Measurements from ENCODE around the gene PRICKLE3. TPM values are rescaled to one million over a fixed set of nuclear protein-coding genes. Genes with fewer than 3 reads are reported as not detected.

PRICKLE3 gene
- total RNA-seq, 4 donors from 2014 or later, result 8.1 to 22.4 (median 9.6) TPM

DNA sequence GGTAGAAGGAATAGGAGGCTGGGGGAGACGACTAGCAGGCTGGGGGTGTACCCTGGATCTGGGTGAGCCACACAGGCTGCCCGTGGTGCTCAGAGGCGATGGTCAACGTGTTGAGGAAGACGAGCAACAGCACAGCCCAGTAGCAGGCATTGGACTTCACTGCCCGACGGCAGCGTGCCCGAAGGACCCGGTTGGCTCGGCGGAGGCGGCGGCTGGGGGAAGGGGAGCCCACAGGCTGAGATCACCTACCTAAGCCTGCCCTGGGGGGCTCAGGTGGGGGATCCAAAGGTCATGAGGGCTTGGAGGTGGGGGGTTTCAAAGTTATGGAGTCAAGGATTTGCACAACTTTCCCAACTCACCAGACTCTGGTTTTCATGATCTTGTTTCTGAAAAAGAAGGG is 39.7 kb upstream of the PRICKLE3 start:
- no peak overlapping the region for H3K27ac ChIP-seq
- no peaks in the 10 kb centered on the region for H3K27me3 ChIP-seq
- H3K4me3 ChIP-seq (replicated peaks in 1 of 3), result no peak overlapping the region
- no peak for DNase-seq
- TF ChIP-seq, protein P1, sequence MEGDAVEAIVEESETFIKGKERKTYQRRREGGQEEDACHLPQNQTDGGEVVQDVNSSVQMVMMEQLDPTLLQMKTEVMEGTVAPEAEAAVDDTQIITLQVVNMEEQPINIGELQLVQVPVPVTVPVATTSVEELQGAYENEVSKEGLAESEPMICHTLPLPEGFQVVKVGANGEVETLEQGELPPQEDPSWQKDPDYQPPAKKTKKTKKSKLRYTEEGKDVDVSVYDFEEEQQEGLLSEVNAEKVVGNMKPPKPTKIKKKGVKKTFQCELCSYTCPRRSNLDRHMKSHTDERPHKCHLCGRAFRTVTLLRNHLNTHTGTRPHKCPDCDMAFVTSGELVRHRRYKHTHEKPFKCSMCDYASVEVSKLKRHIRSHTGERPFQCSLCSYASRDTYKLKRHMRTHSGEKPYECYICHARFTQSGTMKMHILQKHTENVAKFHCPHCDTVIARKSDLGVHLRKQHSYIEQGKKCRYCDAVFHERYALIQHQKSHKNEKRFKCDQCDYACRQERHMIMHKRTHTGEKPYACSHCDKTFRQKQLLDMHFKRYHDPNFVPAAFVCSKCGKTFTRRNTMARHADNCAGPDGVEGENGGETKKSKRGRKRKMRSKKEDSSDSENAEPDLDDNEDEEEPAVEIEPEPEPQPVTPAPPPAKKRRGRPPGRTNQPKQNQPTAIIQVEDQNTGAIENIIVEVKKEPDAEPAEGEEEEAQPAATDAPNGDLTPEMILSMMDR (IDR thresholded peaks at IDR 0.05), result no peak
- no peak for TF ChIP-seq POLR2A (IDR thresholded peaks at IDR 0.05)
- H3K9me3 ChIP-seq, result no peaks in the 10 kb centered on the region
- WGBS, 2 donors, result 65 to 79% methylated on average over 4 to 9 of the region's 14 CpGs
- H3K4me1 ChIP-seq, result no peaks in the 10 kb centered on the region
- no peaks in the 10 kb centered on the region for H3K36me3 ChIP-seq
- intact Hi-C loops (cut with DNase I), result no loop called here

DNA sequence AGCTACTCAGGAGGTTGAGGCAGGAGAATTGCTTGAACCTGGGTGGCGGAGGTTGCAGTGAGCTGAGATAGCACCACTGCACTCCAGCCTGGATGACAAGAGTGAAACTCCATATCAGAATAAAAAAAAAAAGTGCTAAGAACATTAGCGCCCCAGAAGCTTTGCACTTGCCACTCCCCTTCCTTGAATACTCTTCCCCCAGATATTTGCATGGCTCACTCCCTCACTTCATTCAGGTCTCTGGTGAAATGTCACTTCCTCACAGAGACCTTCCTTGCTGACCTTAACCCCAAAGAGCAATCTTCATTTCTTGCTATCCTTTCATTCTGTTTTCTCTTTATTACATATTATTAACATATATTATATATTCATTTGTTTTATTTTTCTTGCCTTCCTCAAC is 35.7 kb upstream of the PRICKLE3 start:
- no peaks in the 10 kb centered on the region for H3K36me3 ChIP-seq
- no peaks in the 10 kb centered on the region for H3K27me3 ChIP-seq
- TF ChIP-seq POLR2A (IDR thresholded peaks at IDR 0.05), result no peak
- TF ChIP-seq, protein P1 (IDR thresholded peaks at IDR 0.05), result no peak
- 77 to 91% methylated on average over 2 of the region's 2 CpGs for WGBS, 2 donors
- no peak for DNase-seq
- H3K27ac ChIP-seq, result no peak overlapping the region
- H3K4me3 ChIP-seq (replicated peaks in 1 of 3), result no peak overlapping the region
- H3K9me3 ChIP-seq, result no peaks in the 10 kb centered on the region
- intact Hi-C loops (cut with DNase I), result no loop called here
- H3K4me1 ChIP-seq, result no peaks in the 10 kb centered on the region

DNA sequence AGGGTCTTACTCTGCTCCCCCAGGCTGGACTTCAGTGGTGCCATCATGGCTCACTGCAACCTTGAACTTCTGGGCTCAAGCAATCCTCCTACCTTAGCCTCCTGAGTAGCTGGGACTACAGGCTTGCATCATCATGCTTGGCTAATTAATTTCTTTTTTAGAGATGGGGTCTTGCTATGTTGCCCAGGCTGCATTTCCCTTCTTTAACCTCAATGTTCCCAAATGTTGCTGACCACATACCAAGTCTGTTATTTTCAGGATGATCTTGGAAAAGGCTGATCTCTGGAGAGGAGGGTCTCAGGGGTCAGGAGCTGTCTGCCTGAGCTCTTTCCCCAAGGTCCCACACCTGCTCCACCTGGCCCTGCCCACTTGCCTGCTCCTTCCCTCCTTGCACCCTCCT is 33.9 kb upstream of the PRICKLE3 start:
- intact Hi-C loops (cut with DNase I), result no loop called here
- no peak overlapping the region for H3K4me3 ChIP-seq (replicated peaks in 1 of 3)
- TF ChIP-seq, protein P1 (IDR thresholded peaks at IDR 0.05), result no peak
- no peak for TF ChIP-seq POLR2A (IDR thresholded peaks at IDR 0.05)

DNA sequence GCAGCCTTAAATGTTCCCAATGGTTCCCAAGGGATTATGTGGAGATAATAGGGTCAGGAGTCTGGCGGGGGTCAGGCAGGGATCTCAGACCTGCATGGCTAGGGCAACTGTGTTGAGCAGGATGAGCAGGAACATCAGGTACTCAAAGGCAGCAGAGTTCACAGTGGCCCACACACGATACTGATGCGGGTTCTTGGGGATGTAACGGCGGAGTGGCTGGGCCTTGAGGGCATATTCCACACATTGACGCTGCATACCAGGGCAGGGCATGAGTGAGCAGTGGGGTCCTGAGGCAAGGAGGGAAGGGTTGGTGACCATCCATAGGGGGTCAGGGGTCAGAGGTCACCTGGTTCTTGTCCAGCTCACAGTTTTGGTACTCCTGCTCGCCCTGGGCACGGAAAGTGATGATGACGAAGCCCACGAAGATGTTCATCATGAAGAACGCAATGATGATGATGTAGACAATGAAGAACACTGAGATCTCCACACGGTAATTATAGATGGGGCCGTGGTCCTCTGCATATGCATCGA is 28.9 kb upstream of the PRICKLE3 start:
- Histone ChIP-seq H3K27ac (no peak overlapping the region), H3K27me3 (no peaks in the 10 kb centered on the region), H3K36me3 (no peaks in the 10 kb centered on the region), H3K9me3 (no peaks in the 10 kb centered on the region), H3K4me3 (replicated peaks in 1 of 3) (no peak overlapping the region), H3K4me1 (no peaks in the 10 kb centered on the region)
- no peak for TF ChIP-seq POLR2A (IDR thresholded peaks at IDR 0.05)
- TF ChIP-seq, protein P1 (IDR thresholded peaks at IDR 0.05), result no peak
- DNase-seq, result no peak
- WGBS, 2 donors, result 83 to 89% methylated on average over 13 to 14 of the region's 14 CpGs
- intact Hi-C loops (cut with DNase I), result no loop called here

More for the DNA sequence above, 33.9 kb upstream of the PRICKLE3 start:
- Histone ChIP-seq H3K4me1 (no peaks in the 10 kb centered on the region), H3K36me3 (no peaks in the 10 kb centered on the region), H3K9me3 (no peaks in the 10 kb centered on the region), H3K27me3 (no peaks in the 10 kb centered on the region), H3K27ac (no peak overlapping the region)
- DNase-seq, result no peak

DNA sequence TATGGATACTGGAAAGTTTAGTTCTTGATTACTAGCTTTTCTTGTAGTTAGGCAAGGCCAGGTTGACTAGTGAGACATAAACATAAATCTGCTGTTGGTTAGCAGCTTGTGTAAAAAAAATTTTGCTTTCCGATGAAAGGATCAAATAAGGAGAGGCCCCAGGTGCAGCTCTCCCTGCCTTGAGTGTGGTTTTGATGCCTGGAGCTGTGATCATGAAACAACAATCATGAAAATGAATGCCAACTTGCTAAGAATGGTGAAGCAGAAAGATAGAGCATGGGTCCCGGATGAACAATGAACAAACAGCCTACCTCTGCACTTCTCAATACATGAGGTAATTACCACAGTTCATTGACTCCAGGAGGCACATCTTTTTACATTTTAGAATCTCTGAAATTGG is 28.2 kb upstream of the PRICKLE3 start:
- intact Hi-C loops (cut with DNase I), result no loop called here
- H3K27ac ChIP-seq, result no peak overlapping the region
- H3K9me3 ChIP-seq, result no peaks in the 10 kb centered on the region
- TF ChIP-seq, protein P1 (IDR thresholded peaks at IDR 0.05), result no peak
- no peak for TF ChIP-seq POLR2A (IDR thresholded peaks at IDR 0.05)
- DNase-seq, result no peak
- H3K4me1 ChIP-seq, result no peaks in the 10 kb centered on the region
- 77 to 98% methylated on average over 2 of the region's 2 CpGs for WGBS, 2 donors
- no peaks in the 10 kb centered on the region for H3K36me3 ChIP-seq
- H3K4me3 ChIP-seq (replicated peaks in 1 of 3), result no peak overlapping the region
- H3K27me3 ChIP-seq, result no peaks in the 10 kb centered on the region

Measured in thyroid gland (tissue), 4 donors.